HEK293T (cell line): ENCODE data around the gene BARX2.

Experiments
- CTCF ChIA-PET: fragments of 350-600 bp; formaldehyde crosslinking; extraction: SDS; loops from one replicate; lab custom pipeline; 2021; ENCODE audit warnings: antibody characterized with exemption, inconsistent platforms; lab: Yijun Ruan, JAX
- POLR2A ChIA-PET: fragments of 350-600 bp; formaldehyde crosslinking; extraction: SDS; loops from one replicate; lab custom pipeline; 2020; ENCODE audit warnings: antibody characterized with exemption, inconsistent platforms; lab: Yijun Ruan, JAX
- DNase-seq: peaks from one replicate; pipeline ENCODE4 v3.0.0; 2012; ENCODE audit warnings: mixed read lengths; ENCODE audit errors: extremely low spot score
- ARNT ChIP-seq: fragments of 450-650 bp; IDR thresholded peaks from 2 replicates; pipeline ENCODE4 v1.6.1; 2017; ENCODE audit warnings: mild to moderate bottlenecking
- BHLHE40 ChIP-seq: fragments of 450-650 bp; IDR thresholded peaks from 2 replicates; pipeline ENCODE4 v1.6.1; 2016; ENCODE audit warnings: mild to moderate bottlenecking, moderate library complexity, borderline replicate concordance
- CTBP1 ChIP-seq: fragments of 450-650 bp; IDR thresholded peaks from 2 replicates; pipeline ENCODE4 v1.6.1; 2016; ENCODE audit warnings: borderline replicate concordance
- ELF4 ChIP-seq: fragments of 450-650 bp; IDR thresholded peaks from 2 replicates; pipeline ENCODE4 v1.6.1; 2017; ENCODE audit warnings: antibody characterized with exemption
- FOXA1 ChIP-seq: fragments of 450-650 bp; IDR thresholded peaks from 2 replicates; pipeline ENCODE4 v1.6.1; 2016; ENCODE audit warnings: mild to moderate bottlenecking
- FOXK2 ChIP-seq: fragments of 450-650 bp; IDR thresholded peaks from 2 replicates; pipeline ENCODE4 v1.6.1; 2016; ENCODE audit warnings: mild to moderate bottlenecking
- FOXM1 ChIP-seq: fragments of 450-650 bp; IDR thresholded peaks from 2 replicates; pipeline ENCODE4 v1.6.1; 2017; ENCODE audit warnings: mild to moderate bottlenecking, borderline replicate concordance
- HDGF ChIP-seq: fragments of 450-650 bp; IDR thresholded peaks from 2 replicates; pipeline ENCODE4 v1.6.1; 2017; ENCODE audit warnings: antibody characterized with exemption, borderline replicate concordance
- L3MBTL2 ChIP-seq: fragments of 450-650 bp; conservative IDR thresholded peaks from 2 replicates; pipeline ENCODE4 v1.6.1; 2016; ENCODE audit warnings: mild to moderate bottlenecking
- LEF1 ChIP-seq: fragments of 450-650 bp; IDR thresholded peaks from 2 replicates; pipeline ENCODE4 v1.6.1; 2017; ENCODE audit warnings: mild to moderate bottlenecking, borderline replicate concordance
- NFRKB ChIP-seq: fragments of 450-650 bp; IDR thresholded peaks from 2 replicates; pipeline ENCODE4 v1.6.1; 2016; ENCODE audit warnings: mild to moderate bottlenecking, moderate library complexity
- SP1 ChIP-seq: fragments of 450-650 bp; IDR thresholded peaks from 2 replicates; pipeline ENCODE4 v1.6.1; 2017
- TARDBP ChIP-seq: fragments of 450-650 bp; IDR thresholded peaks from 2 replicates; pipeline ENCODE4 v1.6.1; 2016
- ZNF384 ChIP-seq: fragments of 450-650 bp; IDR thresholded peaks from 2 replicates; pipeline ENCODE4 v1.6.1; 2016
- TF ChIP-seq, protein P1 (sequence below): fragments of 450-650 bp; IDR thresholded peaks from 2 replicates; pipeline ENCODE4 v1.6.1; 2016

Gene BARX2

DNA sequence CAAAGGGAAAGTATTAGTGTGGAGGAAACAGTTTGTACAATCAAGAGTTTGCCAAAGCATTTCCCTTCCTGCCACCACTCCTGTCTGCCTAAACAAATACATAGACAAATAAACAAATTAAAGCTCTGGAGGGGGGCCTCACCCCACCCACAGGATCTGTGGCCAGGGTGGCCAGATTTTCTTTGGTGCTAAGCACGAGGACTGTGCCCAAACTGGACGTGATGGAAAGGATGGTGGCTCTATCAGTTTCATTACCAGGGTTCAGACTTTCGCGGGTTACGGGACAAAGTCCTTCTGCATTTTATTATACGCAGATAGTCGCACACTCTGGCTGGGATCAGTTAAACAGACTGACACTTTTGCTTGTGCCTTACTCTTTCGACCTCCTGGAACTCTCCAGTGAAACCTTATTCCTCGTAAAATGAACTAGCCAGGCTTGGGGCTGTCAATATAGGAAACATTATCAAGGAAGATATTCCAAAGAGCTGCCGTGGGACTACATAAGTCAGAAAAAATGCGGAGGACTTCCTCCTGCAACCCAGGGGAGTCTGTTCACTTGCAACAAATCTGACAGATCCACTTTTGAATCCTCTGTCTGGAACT lies 11.2 kb downstream of the BARX2 start:
- ChIA-PET CTCF (interaction anchor here (1.0 kb wide), 1 partner anchor 9 kb away, joined by 4 read pairs; no protein-coding TSS in a partner anchor), POLR2A (interaction anchor here (2.2 kb wide), 1 partner anchor 11 kb away, joined by 11 read pairs; the partner anchor contains the start of gene BARX2)
- no peak for DNase-seq

DNA sequence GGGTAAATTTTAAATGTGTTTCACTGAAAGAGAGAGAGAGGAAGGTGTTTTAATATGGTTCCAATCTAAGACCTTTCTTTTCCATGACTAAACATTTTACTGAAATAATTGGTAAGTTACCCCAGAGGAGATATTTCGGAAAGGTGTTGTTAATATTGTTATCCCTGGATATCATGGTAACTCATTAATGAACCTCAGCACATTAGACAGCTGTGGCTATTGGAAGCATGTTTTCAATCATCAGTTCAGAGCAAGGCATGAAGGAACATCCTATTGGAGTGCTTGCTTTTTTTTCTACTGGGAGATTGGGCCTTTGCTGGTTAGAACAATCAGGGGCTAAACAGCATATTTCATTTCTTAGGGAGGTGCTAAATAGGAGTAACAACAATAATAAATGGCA lies 11.8 kb downstream of the BARX2 start:
- ChIA-PET POLR2A (interaction anchor here (2.2 kb wide), 1 partner anchor 12 kb away, joined by 11 read pairs; the partner anchor contains the start of gene BARX2), CTCF (no interaction called here)
- DNase-seq, result no peak
- no peak for TF ChIP-seq SP1
- no peak for TF ChIP-seq ARNT
- no peak for TF ChIP-seq FOXK2
- TF ChIP-seq BHLHE40, result no peak
- no peak for TF ChIP-seq CTBP1
- TF ChIP-seq NFRKB, result no peak
- TF ChIP-seq ELF4, result no peak
- no peak for TF ChIP-seq ZNF384
- no peak for TF ChIP-seq TARDBP
- TF ChIP-seq FOXA1, result no peak

More for the DNA sequence above, 11.2 kb downstream of the BARX2 start:
- TF ChIP-seq, protein P1, sequence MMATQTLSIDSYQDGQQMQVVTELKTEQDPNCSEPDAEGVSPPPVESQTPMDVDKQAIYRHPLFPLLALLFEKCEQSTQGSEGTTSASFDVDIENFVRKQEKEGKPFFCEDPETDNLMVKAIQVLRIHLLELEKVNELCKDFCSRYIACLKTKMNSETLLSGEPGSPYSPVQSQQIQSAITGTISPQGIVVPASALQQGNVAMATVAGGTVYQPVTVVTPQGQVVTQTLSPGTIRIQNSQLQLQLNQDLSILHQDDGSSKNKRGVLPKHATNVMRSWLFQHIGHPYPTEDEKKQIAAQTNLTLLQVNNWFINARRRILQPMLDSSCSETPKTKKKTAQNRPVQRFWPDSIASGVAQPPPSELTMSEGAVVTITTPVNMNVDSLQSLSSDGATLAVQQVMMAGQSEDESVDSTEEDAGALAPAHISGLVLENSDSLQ, result peak; percentile 41; the same call in 1 of the 2 replicates
- no peak for TF ChIP-seq LEF1

DNA sequence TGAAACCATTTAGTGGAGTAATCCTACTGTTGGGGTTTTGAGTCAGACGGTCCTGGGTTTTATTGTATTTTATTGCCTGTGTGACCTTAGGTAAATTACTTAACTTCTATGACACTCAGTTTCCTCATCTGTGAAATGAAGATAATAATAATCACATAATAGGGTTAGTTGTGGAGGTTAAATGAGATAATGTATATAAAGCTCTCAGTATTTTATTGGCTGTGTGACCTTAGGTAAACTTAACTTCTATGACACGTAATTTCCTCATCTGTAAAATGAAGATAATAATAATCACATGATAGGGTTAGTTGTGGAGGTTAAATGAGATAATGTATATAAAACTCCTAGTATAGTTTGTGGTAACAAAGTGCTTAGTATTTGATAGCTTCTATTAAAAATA lies 13.2 kb downstream of the BARX2 start:
- POLR2A ChIA-PET, result interaction anchor here (1.2 kb wide), 1 partner anchor 13 kb away, joined by 4 read pairs; the partner anchor contains the start of gene BARX2
- no peak for DNase-seq
- TF ChIP-seq, protein P1, result no peak
- no peak for TF ChIP-seq NFRKB
- TF ChIP-seq CTBP1, result no peak
- TF ChIP-seq L3MBTL2, result no peak
- no peak for TF ChIP-seq HDGF
- no peak for TF ChIP-seq FOXK2
- no peak for TF ChIP-seq ZNF384
- TF ChIP-seq LEF1, result no peak
- TF ChIP-seq FOXM1, result no peak
- TF ChIP-seq ARNT, result no peak

DNA sequence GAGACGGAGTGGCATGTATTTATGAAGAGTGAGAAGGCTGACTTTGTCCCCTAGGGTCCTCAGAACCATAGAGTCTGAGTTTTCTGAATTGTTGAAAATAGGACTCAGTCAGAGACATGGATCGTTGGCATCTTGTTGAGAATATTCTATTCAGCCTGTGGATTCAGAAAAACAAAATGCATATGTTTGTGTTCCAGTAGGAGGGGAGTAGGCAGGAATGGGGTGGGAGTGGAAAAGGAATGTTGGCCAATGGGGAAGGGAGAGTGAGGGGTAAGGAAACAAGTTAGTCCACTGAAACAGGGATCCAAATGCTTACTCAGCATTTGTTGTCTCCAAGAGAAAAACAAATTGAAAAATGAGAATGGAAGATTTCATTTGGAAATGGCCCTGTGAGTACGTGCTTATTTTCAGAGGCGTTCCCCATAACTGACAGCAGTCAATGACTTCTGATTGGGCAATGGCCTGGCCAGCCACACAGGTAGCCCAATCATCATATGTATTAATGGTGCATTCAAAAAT lies 14.7 kb downstream of the BARX2 start:
- ChIA-PET CTCF (no interaction called here), POLR2A (no interaction called here)
- DNase-seq, result no peak
- TF ChIP-seq ZNF384 (no peak), SP1 (no peak), BHLHE40 (no peak), TARDBP (no peak), ARNT (no peak), ELF4 (no peak), FOXM1 (no peak), HDGF (no peak), FOXA1 (no peak), L3MBTL2 (no peak), CTBP1 (no peak), FOXK2 (no peak), LEF1 (no peak)
- TF ChIP-seq, protein P1, result no peak

More for the DNA sequence above, 13.2 kb downstream of the BARX2 start:
- CTCF ChIA-PET, result interaction anchor here (0.6 kb wide), 1 partner anchor 250 kb away, joined by 3 read pairs; no protein-coding TSS in a partner anchor

DNA sequence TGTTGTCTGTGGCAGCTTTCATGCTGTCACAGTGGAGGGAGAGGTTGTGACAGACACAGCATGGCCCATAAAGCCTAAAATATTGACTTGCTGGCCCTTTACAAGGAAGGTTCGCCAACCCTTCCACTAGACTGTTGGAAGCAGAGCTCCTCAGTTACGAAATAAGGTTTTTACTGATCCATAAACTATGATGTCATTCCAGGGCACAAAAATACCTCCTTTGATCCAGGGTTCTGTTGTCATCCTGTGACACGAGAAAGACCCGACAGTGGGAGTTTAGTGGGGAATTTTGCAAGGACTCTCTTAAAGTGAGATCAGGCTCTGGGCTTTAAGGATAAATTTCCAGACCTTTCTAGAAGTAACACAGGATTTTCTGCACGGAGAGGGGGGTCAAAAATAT lies 15.7 kb downstream of the BARX2 start:
- TF ChIP-seq FOXM1, result no peak
- TF ChIP-seq, protein P1, result no peak
- CTCF ChIA-PET, result no interaction called here
- DNase-seq, result no peak
- POLR2A ChIA-PET, result interaction anchor here (0.7 kb wide), 1 partner anchor 15 kb away, joined by 3 read pairs; no protein-coding TSS in a partner anchor

DNA sequence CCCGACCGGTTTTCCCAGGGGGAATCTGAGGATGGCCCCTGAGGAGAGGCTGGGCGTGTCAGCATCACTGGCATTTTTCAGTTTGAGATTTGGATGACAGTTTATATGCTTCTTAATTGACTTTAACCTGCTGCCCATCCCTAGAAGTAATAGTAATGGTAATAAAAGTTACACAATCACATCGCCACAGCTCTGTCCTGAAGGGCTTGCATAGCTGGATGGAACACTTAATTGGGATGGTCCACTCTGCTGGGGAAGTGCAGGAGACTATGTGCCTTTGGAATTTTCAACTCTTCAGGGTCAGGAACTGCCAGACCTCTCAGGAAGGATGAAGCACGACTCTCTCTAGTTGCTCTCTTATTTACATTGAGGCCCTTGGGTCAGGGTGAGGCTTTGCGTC lies 16.2 kb downstream of the BARX2 start:
- ChIA-PET POLR2A (interaction anchor here (0.7 kb wide), 1 partner anchor 15 kb away, joined by 3 read pairs; no protein-coding TSS in a partner anchor), CTCF (no interaction called here)
- no peak for TF ChIP-seq ZNF384
- no peak for TF ChIP-seq ELF4
- DNase-seq, result no peak
